OCI-LY7 (cell line): ENCODE data around the gene IGSF11. TPM values are rescaled to one million over a fixed set of nuclear protein-coding genes. Genes with fewer than 3 reads are reported as not detected.

Source experiments
- BruUV-seq: library from RNA; stranded (reverse); fragments of 400-500 nt; replicated peaks from 2 replicates; lab custom pipeline; 2021; lab: Mats Ljungman, UMichigan
- CTCF ChIA-PET: fragments of 300-600 bp; sonication (Branson Sonifier 250); formaldehyde crosslinking; loops from one replicate; lab custom pipeline; 2022; ENCODE audit warnings: antibody characterized with exemption; ENCODE audit not compliant: unreplicated experiment; lab: Charles Lee
- POLR2A ChIA-PET: fragments of 300-600 bp; sonication (Branson Sonifier 250); formaldehyde crosslinking; loops from one replicate; lab custom pipeline; 2022; ENCODE audit warnings: antibody characterized with exemption; lab: Charles Lee
- DNase-seq: peaks from one replicate; pipeline ENCODE4 v3.0.0-alpha.2; 2015; ENCODE audit warnings: low spot score
- H2AFZ ChIP-seq: fragments of 200-600 bp; sonication (generic), shearing (Covaris generic); 2 replicates; pipeline ENCODE4 v1.6.1; 2014; ENCODE audit warnings: mild to moderate bottlenecking, antibody characterized with exemption, low read length, moderate library complexity
- H3K27ac ChIP-seq: fragments of 200-600 bp; sonication (generic); 2 replicates; pipeline ENCODE4 v1.5.1; 2014; ENCODE audit warnings: mixed run types, low read depth, mild to moderate bottlenecking, moderate library complexity, low read length, inconsistent platforms; ENCODE audit not compliant: poor library complexity, severe bottlenecking
- H3K36me3 ChIP-seq: fragments of 200-600 bp; sonication (generic); 2 replicates; pipeline ENCODE4 v1.6.1; 2014; ENCODE audit warnings: mild to moderate bottlenecking, antibody characterized with exemption, low read length, moderate library complexity, mixed read lengths; ENCODE audit not compliant: insufficient read depth
- H3K4me1 ChIP-seq: fragments of 200-600 bp; sonication (generic); 2 replicates; pipeline ENCODE4 v1.5.1; 2014; ENCODE audit warnings: mild to moderate bottlenecking, low read length; ENCODE audit not compliant: insufficient read depth, poor library complexity, severe bottlenecking
- H3K4me2 ChIP-seq: fragments of 200-600 bp; sonication (generic); 2 replicates; pipeline ENCODE4 v1.6.1; 2014; ENCODE audit warnings: mild to moderate bottlenecking, low read length
- H3K4me3 ChIP-seq: fragments of 200-600 bp; sonication (generic); 2 replicates; pipeline ENCODE4 v1.5.1; 2014; ENCODE audit warnings: mild to moderate bottlenecking, low read depth, low read length; ENCODE audit not compliant: poor library complexity, severe bottlenecking
- H3K79me2 ChIP-seq: fragments of 200-600 bp; sonication (generic); 2 replicates; pipeline ENCODE4 v1.6.1; 2016; ENCODE audit warnings: low read depth, mild to moderate bottlenecking, low read length, moderate library complexity, mixed read lengths; ENCODE audit not compliant: insufficient read depth
- H3K9me2 ChIP-seq: fragments of 200-600 bp; sonication (generic); 2 replicates; pipeline ENCODE4 v1.6.1; 2016; ENCODE audit warnings: mild to moderate bottlenecking, low read length, mixed read lengths; ENCODE audit not compliant: insufficient read depth
- H3K9me3 ChIP-seq: fragments of 200-600 bp; sonication (generic); 2 replicates; pipeline ENCODE4 v1.6.1; 2014; ENCODE audit warnings: mild to moderate bottlenecking, mixed run types, low read length, mixed read lengths
- H4K20me1 ChIP-seq: fragments of 200-600 bp; sonication (generic); 2 replicates; pipeline ENCODE4 v1.6.1; 2014; ENCODE audit warnings: mild to moderate bottlenecking, antibody characterized with exemption, low read length, moderate library complexity, mixed read lengths; ENCODE audit not compliant: insufficient read depth
- EZH2phosphoT487 ChIP-seq: fragments of 200-600 bp; sonication (generic); IDR thresholded peaks from 2 replicates; pipeline ENCODE4 v1.6.1; 2018; ENCODE audit warnings: low read depth, borderline replicate concordance, mild to moderate bottlenecking, mixed run types, antibody characterized with exemption, low read length, moderate library complexity, mixed read lengths
- intact Hi-C: fragments of 100-400 bp; cut with micrococcal nuclease; formaldehyde crosslinking; loops from one replicate; pipeline ENCODE4 v1.10.0; 2022; ENCODE audit not compliant: unreplicated experiment
- total RNA-seq, 2 experiments: library from RNA; depleted of rRNA in 1 of 2; stranded (reverse); fragments of >200 nt in 1 of 2; shearing (Covaris generic) in 1 of 2; gene quantifications; 2 replicates each; pipeline ENCODE4 v1.2.3, GENCODE V29; 2014 to 2022
- TF ChIP-seq, protein P1 (sequence below): fragments of 200-600 bp; sonication (generic); conservative IDR thresholded peaks from 2 replicates; pipeline ENCODE4 v1.5.1; 2014; ENCODE audit warnings: mild to moderate bottlenecking, antibody characterized with exemption, low read length, moderate library complexity, mixed read lengths

IGSF11 gene
- total RNA-seq, 2 experiments from 2014 or later, result not detected

DNA sequence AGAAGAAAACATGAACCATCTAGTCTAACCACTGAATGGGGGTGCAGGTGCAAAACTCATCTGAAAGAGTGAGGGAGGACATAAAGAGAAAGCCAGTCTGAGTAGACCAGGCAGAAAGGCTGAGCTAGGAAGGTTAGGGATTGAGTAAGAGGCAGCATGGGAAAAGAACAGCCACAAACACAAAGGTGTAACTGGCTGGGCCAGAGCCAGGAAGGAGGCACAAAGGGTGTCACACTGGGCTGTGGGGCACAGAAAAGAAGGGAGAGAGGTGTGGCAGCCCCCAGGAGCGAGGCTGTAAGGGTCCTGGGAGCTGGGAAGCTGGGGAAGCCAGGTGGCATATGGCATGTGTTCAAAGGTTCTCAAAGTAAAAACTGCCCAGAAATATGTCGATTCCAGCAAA lies 18.7 kb downstream of the IGSF11 start:
- DNase-seq, result no peak
- TF ChIP-seq EZH2phosphoT487, result no peak
- TF ChIP-seq, protein P1, sequence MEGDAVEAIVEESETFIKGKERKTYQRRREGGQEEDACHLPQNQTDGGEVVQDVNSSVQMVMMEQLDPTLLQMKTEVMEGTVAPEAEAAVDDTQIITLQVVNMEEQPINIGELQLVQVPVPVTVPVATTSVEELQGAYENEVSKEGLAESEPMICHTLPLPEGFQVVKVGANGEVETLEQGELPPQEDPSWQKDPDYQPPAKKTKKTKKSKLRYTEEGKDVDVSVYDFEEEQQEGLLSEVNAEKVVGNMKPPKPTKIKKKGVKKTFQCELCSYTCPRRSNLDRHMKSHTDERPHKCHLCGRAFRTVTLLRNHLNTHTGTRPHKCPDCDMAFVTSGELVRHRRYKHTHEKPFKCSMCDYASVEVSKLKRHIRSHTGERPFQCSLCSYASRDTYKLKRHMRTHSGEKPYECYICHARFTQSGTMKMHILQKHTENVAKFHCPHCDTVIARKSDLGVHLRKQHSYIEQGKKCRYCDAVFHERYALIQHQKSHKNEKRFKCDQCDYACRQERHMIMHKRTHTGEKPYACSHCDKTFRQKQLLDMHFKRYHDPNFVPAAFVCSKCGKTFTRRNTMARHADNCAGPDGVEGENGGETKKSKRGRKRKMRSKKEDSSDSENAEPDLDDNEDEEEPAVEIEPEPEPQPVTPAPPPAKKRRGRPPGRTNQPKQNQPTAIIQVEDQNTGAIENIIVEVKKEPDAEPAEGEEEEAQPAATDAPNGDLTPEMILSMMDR, result no peak
- Histone ChIP-seq H3K36me3 (no peaks in the 10 kb centered on the region), H3K4me2 (no peak overlapping the region), H4K20me1 (no peaks in the 10 kb centered on the region), H3K27ac (no peak overlapping the region), H3K4me1 (no peaks in the 10 kb centered on the region), H3K9me3 (no peaks in the 10 kb centered on the region), H3K79me2 (no peaks in the 10 kb centered on the region), H2AFZ (no peak overlapping the region), H3K4me3 (no peak overlapping the region), H3K9me2 (peaks cover 3% of the 10 kb centered on the region; the same call in 1 of the 2 replicates)
- ChIA-PET CTCF (no interaction called here), POLR2A (interaction anchor here (0.6 to 1.1 kb wide), 2 partner anchors 47 to 1063 kb away, joined by 3 read pairs; no protein-coding TSS in a partner anchor)
- intact Hi-C loops, result no loop called here
- no TSS peak for BruUV-seq

DNA sequence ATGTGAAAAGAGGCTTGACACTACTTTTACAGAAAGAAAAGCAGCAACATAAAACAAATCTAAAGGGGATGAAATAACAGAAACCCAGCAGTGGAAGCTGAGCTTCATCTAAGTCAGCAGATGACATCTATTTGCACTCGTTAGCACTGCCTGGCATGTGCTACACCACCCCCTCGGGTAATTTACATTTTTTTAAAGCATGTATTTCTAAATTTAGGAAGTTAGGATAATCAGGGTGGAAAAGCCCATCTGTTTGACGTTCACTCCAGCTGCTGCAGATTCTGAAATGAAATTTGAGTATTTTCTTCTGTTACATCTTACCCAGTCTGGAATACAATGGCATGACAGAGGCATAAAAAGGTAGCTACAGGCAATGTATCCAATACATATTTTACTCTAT lies 20.7 kb downstream of the IGSF11 start:
- no peak overlapping the region for H3K4me2 ChIP-seq
- H3K36me3 ChIP-seq, result no peaks in the 10 kb centered on the region
- DNase-seq, result no peak
- no peak overlapping the region for H2AFZ ChIP-seq
- no TSS peak for BruUV-seq
- no peaks in the 10 kb centered on the region for H4K20me1 ChIP-seq
- intact Hi-C loops, result no loop called here
- peaks cover 3% of the 10 kb centered on the region; the same call in 1 of the 2 replicates for H3K9me2 ChIP-seq
- POLR2A ChIA-PET, result no interaction called here
- no peak overlapping the region for H3K27ac ChIP-seq
- H3K4me3 ChIP-seq, result no peak overlapping the region
- H3K9me3 ChIP-seq, result no peaks in the 10 kb centered on the region
- no peaks in the 10 kb centered on the region for H3K79me2 ChIP-seq
- CTCF ChIA-PET, result no interaction called here
- no peaks in the 10 kb centered on the region for H3K4me1 ChIP-seq
- TF ChIP-seq EZH2phosphoT487, result no peak
- TF ChIP-seq, protein P1, result no peak

DNA sequence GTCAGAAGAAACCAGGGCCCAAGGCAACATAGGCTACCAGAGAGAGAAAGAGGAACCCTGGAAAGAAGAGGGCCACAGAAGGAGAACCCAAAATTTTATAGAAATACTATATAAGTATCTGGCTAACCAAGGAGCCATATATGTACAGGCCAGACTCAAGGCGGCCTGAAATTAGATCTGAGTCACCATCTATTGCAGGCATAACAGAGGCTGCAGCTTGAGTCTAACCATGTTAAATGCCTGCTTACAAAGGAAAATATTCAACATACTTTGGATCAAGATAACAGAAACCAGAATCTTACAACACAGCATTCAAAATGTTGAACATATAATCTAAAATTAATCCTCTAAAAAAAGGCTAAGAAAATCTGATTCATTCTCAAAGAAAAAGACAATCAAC lies 23.1 kb downstream of the IGSF11 start:
- POLR2A ChIA-PET, result no interaction called here
- Histone ChIP-seq H3K36me3 (no peaks in the 10 kb centered on the region), H3K9me3 (no peaks in the 10 kb centered on the region), H3K4me3 (no peak overlapping the region), H4K20me1 (no peaks in the 10 kb centered on the region), H2AFZ (no peak overlapping the region), H3K4me2 (no peak overlapping the region), H3K4me1 (no peaks in the 10 kb centered on the region), H3K79me2 (no peaks in the 10 kb centered on the region), H3K9me2 (peaks cover 3% of the 10 kb centered on the region), H3K27ac (no peak overlapping the region)
- intact Hi-C loops, result no loop called here
- no TSS peak for BruUV-seq
- TF ChIP-seq, protein P1, result no peak
- no peak for TF ChIP-seq EZH2phosphoT487
- DNase-seq, result no peak
- CTCF ChIA-PET, result no interaction called here
